B cell (primary cell): ENCODE measurements around the gene WASF3. TPM values are rescaled to one million over a fixed set of nuclear protein-coding genes. Genes with fewer than 3 reads are reported as not detected.

ENCODE experiments used
- ATAC-seq: fragments of 200-7000 bp; cut with Tn5 transposase; one replicate; pipeline ENCODE4 v1.10.0; 2021; ENCODE audit warnings: low read depth, mild to moderate bottlenecking, moderate number of reproducible peaks, moderate library complexity
- CTCF ChIA-PET: fragments of 350-600 bp; sonication (Branson Sonifier 250); formaldehyde crosslinking; loops from one replicate; lab custom pipeline; 2021; ENCODE audit warnings: antibody characterized with exemption, inconsistent platforms; lab: Charles Lee
- POLR2A ChIA-PET: fragments of 350-600 bp; sonication (Branson Sonifier 250); formaldehyde crosslinking; loops from one replicate; lab custom pipeline; 2021; ENCODE audit warnings: antibody characterized with exemption; lab: Charles Lee
- DNase-seq: peaks from one replicate; pipeline ENCODE4 v3.0.0; 2013
- H2AFZ ChIP-seq: 2 replicates; pipeline ENCODE4 v1.6.1; 2012; ENCODE audit warnings: mild to moderate bottlenecking, low read depth, low read length; ENCODE audit not compliant: insufficient read depth, poor library complexity, severe bottlenecking
- H3K27ac ChIP-seq, 2 donors: 1 replicate in 1 of 2; 2 replicates in 1 of 2; pipeline ENCODE4 v1.5.1; 2012 to 2013; ENCODE audit warnings: low read length in 2 of 2, mild to moderate bottlenecking in 2 of 2, moderate library complexity in 1 of 2
- H3K27me3 ChIP-seq, 4 experiments: fragments of 200-600 bp in 1 of 4; sonication (generic) in 1 of 4; replicated peaks in 1 of 4; 1 replicate in 2 of 4; 2 replicates in 2 of 4; pipeline versions ENCODE4 v1.6.1 to v1.7.0; 2013 to 2016; ENCODE audit warnings: low read length in 3 of 4, mild to moderate bottlenecking in 2 of 4, mixed read lengths in 1 of 4, moderate library complexity in 1 of 4; ENCODE audit not compliant: insufficient read depth in 4 of 4, control insufficient read depth in 3 of 4; ENCODE audit errors: control extremely low read depth in 1 of 4
- H3K36me3 ChIP-seq, 2 experiments: replicated peaks in 1 of 2; 1 replicate in 1 of 2; 2 replicates in 1 of 2; pipeline versions ENCODE4 v1.6.1 to v1.7.1; 2013; ENCODE audit warnings: low read length in 1 of 2; ENCODE audit not compliant: insufficient read depth in 2 of 2, control insufficient read depth in 1 of 2; ENCODE audit errors: control extremely low read depth in 1 of 2, extremely low read depth in 1 of 2
- H3K4me1 ChIP-seq, 2 donors: fragments of 200-600 bp in 1 of 2; sonication (generic) in 1 of 2; 1 replicate in 1 of 2; 2 replicates in 1 of 2; pipeline versions ENCODE4 v1.5.1 to v1.6.1; 2013 to 2017; ENCODE audit warnings: low read length in 2 of 2; ENCODE audit not compliant: control insufficient read depth in 2 of 2, insufficient read depth in 2 of 2
- H3K4me2 ChIP-seq: replicated peaks from 2 replicates; pipeline ENCODE3; 2012; ENCODE audit warnings: mild to moderate bottlenecking, low read depth, low read length; ENCODE audit not compliant: poor library complexity, severe bottlenecking
- H3K4me3 ChIP-seq, 5 experiments: fragments of 200-600 bp in 1 of 5; sonication (generic) in 1 of 5; 1 replicate in 3 of 5; 2 replicates in 2 of 5; pipeline versions ENCODE4 v1.5.1 to v1.7.0; 2011 to 2016; ENCODE audit warnings: low read length in 4 of 5, mild to moderate bottlenecking in 4 of 5, low read depth in 2 of 5, control low read depth in 1 of 5, moderate library complexity in 1 of 5; ENCODE audit not compliant: insufficient read depth in 1 of 5; ENCODE audit errors: control extremely low read depth in 1 of 5, extremely low read depth in 1 of 5
- H3K79me2 ChIP-seq: fragments of 200-600 bp; sonication (generic); one replicate; pipeline ENCODE4 v1.6.0; 2016; ENCODE audit warnings: low read length; ENCODE audit not compliant: control insufficient read depth, insufficient read depth
- H3K9ac ChIP-seq: fragments of 200-600 bp; sonication (generic); 2 replicates; pipeline ENCODE4 v1.6.1; 2017; ENCODE audit warnings: mild to moderate bottlenecking, low read length, moderate library complexity
- H3K9me3 ChIP-seq, 3 donors: one replicate each; pipeline versions ENCODE4 v1.6.1 to v1.7.1; 2013; ENCODE audit warnings: low read length in 2 of 3; ENCODE audit not compliant: control insufficient read depth in 2 of 3, insufficient read depth in 1 of 3; ENCODE audit errors: control extremely low read depth in 1 of 3
- H4K20me1 ChIP-seq: 2 replicates; pipeline ENCODE4 v1.6.0; 2012; ENCODE audit warnings: mild to moderate bottlenecking, low read length; ENCODE audit not compliant: insufficient read depth, control insufficient read depth, poor library complexity, severe bottlenecking
- H3K27ac Mint-ChIP-seq: one replicate; pipeline ENCODE4 v1.8.0; 2021; ENCODE audit warnings: mixed read lengths
- H3K27me3 Mint-ChIP-seq: one replicate; pipeline ENCODE4 v1.8.0; 2021; ENCODE audit warnings: mixed read lengths
- H3K4me1 Mint-ChIP-seq: one replicate; pipeline ENCODE4 v1.8.0; 2021; ENCODE audit warnings: mixed read lengths
- H3K4me3 Mint-ChIP-seq: one replicate; pipeline ENCODE4 v1.8.0; 2021; ENCODE audit warnings: mixed read lengths
- H3K9me3 Mint-ChIP-seq: one replicate; pipeline ENCODE4 v1.8.0; 2022; ENCODE audit warnings: mixed read lengths; ENCODE audit not compliant: insufficient read depth
- EZH2 ChIP-seq: IDR thresholded peaks from 2 replicates; pipeline ENCODE4 v1.6.1; 2012; ENCODE audit warnings: borderline replicate concordance, low read depth, mild to moderate bottlenecking, moderate library complexity, low read length; ENCODE audit not compliant: insufficient read depth, poor library complexity, severe bottlenecking
- WGBS: methylation state at CpG from one replicate; pipeline ENCODE4 v1.1.5; 2013; ENCODE audit warnings: missing lambda C conversion rate; ENCODE audit not compliant: insufficient coverage; 5-methylcytosine and 5-hydroxymethylcytosine counted together
- intact Hi-C: fragments of 100-400 bp; cut with micrococcal nuclease; formaldehyde crosslinking; loops from one replicate; pipeline ENCODE4 v1.10.0; 2022
- polyA plus RNA-seq: library from polyadenylated mRNA; depleted of rRNA; stranded (reverse); fragments of >200 nt; gene quantifications from 2 replicates; pipeline ENCODE4 v1.2.3, GENCODE V29; 2012
- total RNA-seq, 2 donors: library from RNA; stranded (reverse); fragments of 120-200 nt in 1 of 2; gene quantifications; 1 replicate in 1 of 2; 2 replicates in 1 of 2; pipeline versions ENCODE4 v1.2.3 to v1.2.4, GENCODE V29; 2013 to 2022
- TF ChIP-seq, protein P1 (sequence below): fragments of 200-600 bp; IDR thresholded peaks from one replicate; pipeline ENCODE4 v1.8.0; 2022; ENCODE audit warnings: antibody characterized with exemption, mild to moderate bottlenecking

The WASF3 gene
- total and polyA plus RNA-seq, 2 donors (not counting 1 experiment from before 2014, with no cell fraction given), result 0.18 to 0.89 TPM

DNA sequence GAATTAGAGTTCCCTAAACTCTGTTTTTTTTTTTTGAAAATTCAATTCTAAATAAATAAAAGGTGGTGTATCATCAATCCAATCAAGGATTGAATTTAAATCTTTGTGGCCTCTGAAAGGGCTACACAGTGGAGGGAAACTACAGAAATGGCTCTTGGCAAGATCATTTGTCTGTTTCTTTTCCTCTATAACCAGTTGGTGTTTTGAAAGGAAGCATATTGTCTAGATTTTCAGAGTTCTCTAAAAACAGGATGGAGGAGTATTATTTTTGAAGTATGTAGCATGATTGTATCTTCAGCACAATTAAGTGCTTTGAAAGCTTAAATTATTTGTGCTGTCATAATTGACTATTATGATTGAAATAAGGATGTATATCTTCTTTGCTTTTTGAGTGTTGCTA is 29.8 kb downstream of the WASF3 start:
- CTCF ChIA-PET, result interaction anchor here (0.5 kb wide), 1 partner anchor 870 kb away, joined by 3 read pairs; no protein-coding TSS in a partner anchor
- peaks cover 0 to 2% (median 0%) of the 10 kb centered on the region in 3 donors for H3K9me3 ChIP-seq
- peaks cover 0 to 4% (median 3%) of the 10 kb centered on the region in 4 experiments for H3K27me3 ChIP-seq
- H3K4me1 ChIP-seq, result no peaks in the 10 kb centered on the region
- no peak overlapping the region for H3K27ac ChIP-seq
- no peaks in the 10 kb centered on the region for H3K9me3 Mint-ChIP-seq
- intact Hi-C loops, result no loop called here
- H3K9ac ChIP-seq, result no peak overlapping the region
- no peaks in the 10 kb centered on the region for H3K79me2 ChIP-seq
- no peak overlapping the region for H3K4me2 ChIP-seq
- no peak overlapping the region for H3K27ac Mint-ChIP-seq
- H2AFZ ChIP-seq, result no peak overlapping the region
- H3K27me3 Mint-ChIP-seq, result peaks cover 29% of the 10 kb centered on the region
- TF ChIP-seq EZH2, result no peak
- TF ChIP-seq, protein P1, sequence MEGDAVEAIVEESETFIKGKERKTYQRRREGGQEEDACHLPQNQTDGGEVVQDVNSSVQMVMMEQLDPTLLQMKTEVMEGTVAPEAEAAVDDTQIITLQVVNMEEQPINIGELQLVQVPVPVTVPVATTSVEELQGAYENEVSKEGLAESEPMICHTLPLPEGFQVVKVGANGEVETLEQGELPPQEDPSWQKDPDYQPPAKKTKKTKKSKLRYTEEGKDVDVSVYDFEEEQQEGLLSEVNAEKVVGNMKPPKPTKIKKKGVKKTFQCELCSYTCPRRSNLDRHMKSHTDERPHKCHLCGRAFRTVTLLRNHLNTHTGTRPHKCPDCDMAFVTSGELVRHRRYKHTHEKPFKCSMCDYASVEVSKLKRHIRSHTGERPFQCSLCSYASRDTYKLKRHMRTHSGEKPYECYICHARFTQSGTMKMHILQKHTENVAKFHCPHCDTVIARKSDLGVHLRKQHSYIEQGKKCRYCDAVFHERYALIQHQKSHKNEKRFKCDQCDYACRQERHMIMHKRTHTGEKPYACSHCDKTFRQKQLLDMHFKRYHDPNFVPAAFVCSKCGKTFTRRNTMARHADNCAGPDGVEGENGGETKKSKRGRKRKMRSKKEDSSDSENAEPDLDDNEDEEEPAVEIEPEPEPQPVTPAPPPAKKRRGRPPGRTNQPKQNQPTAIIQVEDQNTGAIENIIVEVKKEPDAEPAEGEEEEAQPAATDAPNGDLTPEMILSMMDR, result no peak
- H3K4me3 ChIP-seq, result no peak overlapping the region
- POLR2A ChIA-PET, result no interaction called here
- H4K20me1 ChIP-seq, result no peaks in the 10 kb centered on the region
- H3K36me3 ChIP-seq, result no peaks in the 10 kb centered on the region
- H3K4me3 Mint-ChIP-seq, result no peak overlapping the region
- no peaks in the 10 kb centered on the region for H3K4me1 Mint-ChIP-seq
- no peak for ATAC-seq
- no peak for DNase-seq

DNA sequence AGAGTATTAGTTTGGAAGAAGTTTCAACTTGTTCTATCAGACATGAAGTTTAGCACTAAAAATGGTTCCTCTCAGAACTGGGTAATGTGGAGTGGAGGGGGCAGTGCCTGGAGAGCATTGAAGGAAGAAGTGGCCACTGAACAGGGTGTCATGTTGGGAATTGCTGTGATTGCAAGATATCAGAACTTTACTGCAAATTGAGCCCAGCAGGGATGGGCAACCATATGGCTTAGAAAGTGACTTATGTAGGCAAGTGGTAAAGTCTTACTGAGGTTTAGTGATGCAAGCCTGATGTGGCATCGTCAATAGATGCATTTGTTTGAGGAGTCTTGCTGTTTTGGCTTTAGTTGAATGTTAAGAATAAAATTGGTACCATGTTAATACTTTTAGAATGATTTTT is 31.7 kb downstream of the WASF3 start:
- Mint-ChIP-seq H3K4me3 (no peak overlapping the region), H3K27me3 (peaks cover 28% of the 10 kb centered on the region), H3K9me3 (no peaks in the 10 kb centered on the region), H3K27ac (no peak overlapping the region), H3K4me1 (no peaks in the 10 kb centered on the region)
- Histone ChIP-seq H3K4me3 (no peak overlapping the region), H3K27ac (no peak overlapping the region), H3K9me3 (peaks cover 0 to under 1% (median 0%) of the 10 kb centered on the region in 3 donors), H3K79me2 (no peaks in the 10 kb centered on the region), H2AFZ (no peak overlapping the region), H3K27me3 (no peaks in the 10 kb centered on the region), H3K4me1 (no peaks in the 10 kb centered on the region), H3K4me2 (no peak overlapping the region), H3K36me3 (no peaks in the 10 kb centered on the region), H4K20me1 (no peaks in the 10 kb centered on the region), H3K9ac (no peak overlapping the region)
- intact Hi-C loops, result no loop called here
- no CpG with 5 or more reads among the region's 1 CpG for WGBS
- CTCF ChIA-PET, result no interaction called here
- ATAC-seq (no peak), DNase-seq (no peak)
- TF ChIP-seq, protein P1, result no peak
- TF ChIP-seq EZH2, result no peak
- POLR2A ChIA-PET, result no interaction called here
